ENCODE results near the gene ADGRF4.

The ADGRF4 gene

DNA sequence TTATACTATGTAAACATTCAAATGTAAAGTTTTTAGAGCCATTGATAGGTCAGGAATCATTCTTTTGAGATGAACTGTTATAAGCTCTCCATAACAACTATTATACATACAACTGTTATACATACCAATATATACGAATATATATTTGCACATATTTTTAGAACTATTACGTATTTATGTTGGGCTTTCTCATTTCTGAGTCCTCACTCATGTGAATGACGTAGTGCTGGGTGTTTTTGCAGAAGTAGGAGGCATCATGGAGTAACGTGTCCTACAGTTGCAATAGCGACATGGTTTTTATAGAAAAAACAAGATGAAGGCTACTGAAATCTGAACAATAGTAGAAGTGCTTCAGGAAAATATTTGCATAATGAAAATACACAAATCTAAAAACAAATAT lies 36.4 kb upstream of the ADGRF4 start:
- H3K4me3 ChIP-seq (replicated peaks; ENCODE audit: low read depth, low read length): no peak overlapping the region
- TF ChIP-seq, protein P1, sequence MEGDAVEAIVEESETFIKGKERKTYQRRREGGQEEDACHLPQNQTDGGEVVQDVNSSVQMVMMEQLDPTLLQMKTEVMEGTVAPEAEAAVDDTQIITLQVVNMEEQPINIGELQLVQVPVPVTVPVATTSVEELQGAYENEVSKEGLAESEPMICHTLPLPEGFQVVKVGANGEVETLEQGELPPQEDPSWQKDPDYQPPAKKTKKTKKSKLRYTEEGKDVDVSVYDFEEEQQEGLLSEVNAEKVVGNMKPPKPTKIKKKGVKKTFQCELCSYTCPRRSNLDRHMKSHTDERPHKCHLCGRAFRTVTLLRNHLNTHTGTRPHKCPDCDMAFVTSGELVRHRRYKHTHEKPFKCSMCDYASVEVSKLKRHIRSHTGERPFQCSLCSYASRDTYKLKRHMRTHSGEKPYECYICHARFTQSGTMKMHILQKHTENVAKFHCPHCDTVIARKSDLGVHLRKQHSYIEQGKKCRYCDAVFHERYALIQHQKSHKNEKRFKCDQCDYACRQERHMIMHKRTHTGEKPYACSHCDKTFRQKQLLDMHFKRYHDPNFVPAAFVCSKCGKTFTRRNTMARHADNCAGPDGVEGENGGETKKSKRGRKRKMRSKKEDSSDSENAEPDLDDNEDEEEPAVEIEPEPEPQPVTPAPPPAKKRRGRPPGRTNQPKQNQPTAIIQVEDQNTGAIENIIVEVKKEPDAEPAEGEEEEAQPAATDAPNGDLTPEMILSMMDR (IDR thresholded peaks at IDR 0.05; ENCODE audit: low read length, missing control alignments): no peak
- no peak for DNase-seq (ENCODE audit: low read depth)

DNA sequence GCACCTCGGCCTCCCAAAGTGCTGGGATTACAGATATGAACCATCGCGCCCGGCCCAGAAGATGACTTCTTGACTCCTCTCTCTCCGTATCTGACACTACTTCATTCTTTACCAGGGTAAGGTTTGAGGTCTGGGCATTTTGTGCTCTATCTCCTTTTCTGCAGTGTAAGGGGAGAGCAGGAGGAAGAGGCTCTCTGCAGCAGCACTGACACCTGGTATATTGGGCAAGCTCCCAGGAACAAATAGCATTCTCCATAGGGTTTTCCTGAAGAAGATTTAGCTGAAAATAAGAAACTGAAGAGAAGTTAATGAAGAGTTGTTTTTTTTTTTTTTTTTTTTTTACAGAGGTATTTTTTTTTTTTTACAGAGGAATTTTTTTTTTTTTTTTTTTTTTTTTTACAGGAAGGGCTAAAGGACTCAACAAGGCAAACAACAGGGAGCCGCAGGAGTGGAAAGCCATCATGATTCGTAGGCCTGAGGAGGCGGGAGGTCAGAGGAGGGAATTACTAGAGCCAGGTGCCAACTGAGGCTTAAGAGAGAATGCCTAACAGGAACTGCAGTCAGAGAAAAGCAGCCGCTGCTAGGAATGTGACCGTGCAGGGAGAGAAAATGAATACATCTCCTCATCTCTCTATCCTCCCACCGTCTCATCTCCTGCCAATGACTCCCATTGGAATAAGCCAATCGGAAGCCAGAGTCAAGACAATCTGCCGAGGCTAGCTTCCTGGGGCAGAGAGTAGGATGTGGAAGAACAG lies 34.7 kb upstream of the ADGRF4 start:
- no peak for DNase-seq (ENCODE audit: low read depth)

DNA sequence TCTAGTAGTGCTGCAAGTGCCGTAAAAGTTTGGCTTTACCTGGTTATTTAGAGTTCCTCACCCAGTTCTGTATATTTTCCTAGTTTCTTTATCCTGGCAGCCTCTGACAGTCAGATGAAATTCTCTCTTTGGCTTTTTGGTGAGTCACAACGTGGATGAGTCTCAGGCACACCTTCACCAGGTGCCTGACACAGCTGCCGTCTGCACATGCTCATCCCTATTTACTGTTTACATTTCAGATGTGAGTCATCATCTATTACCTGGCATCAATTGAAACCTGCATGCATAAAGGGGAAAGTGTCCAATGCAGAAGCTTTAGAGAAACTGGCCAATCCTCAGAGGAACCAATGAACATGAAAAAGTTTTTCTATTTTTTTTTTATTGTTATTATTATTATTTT lies 33.3 kb upstream of the ADGRF4 start:
- no peak for DNase-seq (ENCODE audit: low read depth)
- no peak overlapping the region for H3K4me3 ChIP-seq (replicated peaks; ENCODE audit: low read depth, low read length)
- TF ChIP-seq, protein P1 (IDR thresholded peaks at IDR 0.05; ENCODE audit: low read length, missing control alignments): no peak

More for the DNA sequence above, 34.7 kb upstream of the ADGRF4 start:
- TF ChIP-seq, protein P1 (IDR thresholded peaks at IDR 0.05; ENCODE audit: low read length, missing control alignments): no peak
- H3K4me3 ChIP-seq (replicated peaks; ENCODE audit: low read depth, low read length): no peak overlapping the region

DNA sequence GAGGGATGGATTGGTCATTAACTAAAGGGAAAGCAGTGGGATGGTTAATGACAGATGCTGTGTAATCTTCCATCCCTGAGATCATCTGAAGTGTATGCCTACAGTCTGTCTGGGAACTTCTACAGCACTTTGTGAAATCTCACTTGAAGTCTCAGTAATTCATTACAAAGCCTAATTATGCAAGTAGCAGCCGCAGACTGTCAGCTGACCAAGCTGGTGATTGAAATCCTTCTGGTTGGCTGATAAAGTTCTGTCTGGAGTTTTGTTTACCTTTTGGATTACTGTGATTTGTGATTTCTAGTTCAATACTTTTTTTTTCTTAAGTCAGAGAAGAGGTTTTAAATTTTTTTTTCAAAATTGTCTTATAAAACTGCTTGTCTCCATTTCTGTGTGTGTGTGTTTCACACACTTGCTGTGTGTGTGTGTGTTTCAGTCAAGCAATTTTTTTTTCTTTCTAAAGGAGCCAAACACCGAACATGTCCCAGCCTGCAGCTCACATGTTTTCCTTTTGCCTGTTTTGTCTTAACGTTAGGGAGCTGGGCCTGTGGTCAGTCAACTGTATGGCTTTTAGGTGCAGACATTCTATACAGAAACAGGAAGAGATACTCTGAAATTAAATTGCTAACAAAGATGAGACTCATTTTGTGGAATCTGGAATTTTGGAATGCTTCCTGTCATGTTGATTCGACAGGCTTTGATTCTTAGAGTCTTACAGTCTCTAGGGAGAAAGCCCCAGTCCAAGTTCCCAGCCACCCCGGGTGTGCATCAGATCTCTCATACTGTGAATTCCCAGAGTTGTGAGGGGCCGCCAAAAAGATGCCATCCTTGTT lies 28.5 kb upstream of the ADGRF4 start:
- DNase-seq (ENCODE audit: low read depth): no peak
- no peak overlapping the region for H3K4me3 ChIP-seq (replicated peaks; ENCODE audit: low read depth, low read length)
- TF ChIP-seq, protein P1 (IDR thresholded peaks at IDR 0.05; ENCODE audit: low read length, missing control alignments): no peak

GRCh38 chr6:47670851-47671250 lies 27.5 kb upstream of the ADGRF4 start:
- no peak for DNase-seq (ENCODE audit: low read depth)
- TF ChIP-seq, protein P1 (IDR thresholded peaks at IDR 0.05; ENCODE audit: low read length, missing control alignments): no peak
- no peak overlapping the region for H3K4me3 ChIP-seq (replicated peaks; ENCODE audit: low read depth, low read length)

- no peak for DNase-seq (ENCODE audit: low read depth)
- TF ChIP-seq, protein P1 (IDR thresholded peaks at IDR 0.05; ENCODE audit: low read length, missing control alignments): no peak
- H3K4me3 ChIP-seq (replicated peaks; ENCODE audit: low read depth, low read length): no peak overlapping the region
Observed at GRCh38 chr6:47671777-47672176, 26.6 kb upstream of the ADGRF4 start.

Data from fibroblast of pulmonary artery (primary cell).